Gastroesophageal sphincter (tissue), 3 donors: ENCODE data around the gene DMD.

Experiments used
- CTCF ChIP-seq, 4 experiments: fragments of 200-600 bp in 2 of 4; fragments of 450-650 bp in 2 of 4; sonication (generic) in 1 of 4; IDR thresholded peaks; one replicate each; pipeline ENCODE4 v1.5.1; 2017 to 2019; ENCODE audit warnings: antibody characterized with exemption in 4 of 4, mild to moderate bottlenecking in 2 of 4, moderate library complexity in 2 of 4
- POLR2A ChIP-seq, 2 donors: fragments of 450-650 bp; IDR thresholded peaks; one replicate each; pipeline ENCODE4 v1.6.1; 2017; ENCODE audit warnings: antibody characterized with exemption in 2 of 2, mild to moderate bottlenecking in 2 of 2, moderate library complexity in 1 of 2
- POLR2AphosphoS5 ChIP-seq: sonication (generic); formaldehyde crosslinking; IDR thresholded peaks from one replicate; pipeline ENCODE4 v1.6.1; 2017; ENCODE audit warnings: antibody characterized with exemption

DNA sequence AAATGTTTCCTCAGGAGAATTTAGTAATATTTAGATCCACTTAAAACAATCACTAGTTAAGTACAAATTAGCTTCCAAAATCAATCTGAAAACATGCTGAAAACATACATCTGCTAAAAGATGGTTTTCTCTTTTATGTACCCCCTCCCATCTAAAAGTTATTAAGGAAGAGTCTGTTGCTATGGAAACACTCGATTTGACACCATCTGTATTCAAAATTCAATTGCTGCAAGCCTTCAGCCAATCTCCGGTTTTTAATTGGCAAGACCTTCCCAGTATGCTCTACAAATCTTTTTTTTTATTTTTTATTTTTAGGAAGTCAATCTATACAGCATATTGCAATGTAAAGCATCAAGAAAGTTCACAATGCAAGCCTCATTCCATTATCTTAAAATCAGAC lies 1500.2 kb downstream of the DMD start:
- TF ChIP-seq CTCF (IDR thresholded peaks at IDR 0.05) (no peak), POLR2A (IDR thresholded peaks at IDR 0.05) (no peak), POLR2AphosphoS5 (no peak)
